ENCODE results near the gene MAPK8. TPM values are rescaled to one million over a fixed set of nuclear protein-coding genes. Genes with fewer than 3 reads are reported as not detected.

The MAPK8 gene
- total RNA-seq, 2 experiments from 2014 or later = 29.1 to 40.5 TPM

GRCh38 chr10:48475943-48476278, 169.4 kb downstream of the MAPK8 start:
- no TSS peak for BruUV-seq (replicated peaks)

GRCh38 chr10:48476279-48476982, 170.0 kb downstream of the MAPK8 start:
- no peak for DNase-seq (ENCODE audit: low spot score)
- Histone ChIP-seq H2AFZ (ENCODE audit: low read length) (no peak overlapping the region), H3K79me2 (ENCODE audit: insufficient read depth, low read depth, low read length) (no peaks in the 10 kb centered on the region), H3K4me2 (ENCODE audit: low read length) (no peak overlapping the region), H4K20me1 (ENCODE audit: insufficient read depth, low read length) (no peaks in the 10 kb centered on the region), H3K4me3 (ENCODE audit: low read depth, low read length, poor library complexity, severe bottlenecking) (no peak overlapping the region), H3K4me1 (ENCODE audit: insufficient read depth, low read length, poor library complexity, severe bottlenecking) (no peaks in the 10 kb centered on the region), H3K9me2 (ENCODE audit: insufficient read depth, low read length) (no peaks in the 10 kb centered on the region), H3K27ac (ENCODE audit: low read depth, low read length, poor library complexity, severe bottlenecking) (no peak overlapping the region), H3K36me3 (ENCODE audit: insufficient read depth, low read length) (no peaks in the 10 kb centered on the region), H3K9me3 (ENCODE audit: low read length) (no peaks in the 10 kb centered on the region)
- TF ChIP-seq CTCF (conservative IDR thresholded peaks at IDR 0.05; ENCODE audit: low read length) (no peak), EZH2phosphoT487 (IDR thresholded peaks at IDR 0.05; ENCODE audit: borderline replicate concordance, low read depth, low read length) (no peak)
- intact Hi-C loops (cut with micrococcal nuclease; ENCODE audit: unreplicated experiment) = no loop called here
- BruUV-seq (replicated peaks) = no TSS peak
- POLR2A ChIA-PET = no interaction called here
- CTCF ChIA-PET (ENCODE audit: unreplicated experiment) = no interaction called here

More at GRCh38 chr10:48475943-48476278, 169.4 kb downstream of the MAPK8 start:
- Histone ChIP-seq H4K20me1 (ENCODE audit: insufficient read depth, low read length) (no peaks in the 10 kb centered on the region), H2AFZ (ENCODE audit: low read length) (no peak overlapping the region), H3K9me2 (ENCODE audit: insufficient read depth, low read length) (no peaks in the 10 kb centered on the region), H3K9me3 (ENCODE audit: low read length) (no peaks in the 10 kb centered on the region), H3K4me1 (ENCODE audit: insufficient read depth, low read length, poor library complexity, severe bottlenecking) (no peaks in the 10 kb centered on the region), H3K79me2 (ENCODE audit: insufficient read depth, low read depth, low read length) (no peaks in the 10 kb centered on the region), H3K4me3 (ENCODE audit: low read depth, low read length, poor library complexity, severe bottlenecking) (no peak overlapping the region), H3K4me2 (ENCODE audit: low read length) (no peak overlapping the region), H3K27ac (ENCODE audit: low read depth, low read length, poor library complexity, severe bottlenecking) (no peak overlapping the region), H3K36me3 (ENCODE audit: insufficient read depth, low read length) (no peaks in the 10 kb centered on the region)
- no peak for DNase-seq (ENCODE audit: low spot score)
- TF ChIP-seq CTCF (conservative IDR thresholded peaks at IDR 0.05; ENCODE audit: low read length) = no peak
- no peak for TF ChIP-seq EZH2phosphoT487 (IDR thresholded peaks at IDR 0.05; ENCODE audit: borderline replicate concordance, low read depth, low read length)
- intact Hi-C loops (cut with micrococcal nuclease; ENCODE audit: unreplicated experiment) = no loop called here
- POLR2A ChIA-PET = no interaction called here
- CTCF ChIA-PET (ENCODE audit: unreplicated experiment) = no interaction called here

GRCh38 chr10:48477141-48477540, 170.7 kb downstream of the MAPK8 start:
- Histone ChIP-seq H3K4me2 (ENCODE audit: low read length) (no peak overlapping the region), H3K79me2 (ENCODE audit: insufficient read depth, low read depth, low read length) (no peaks in the 10 kb centered on the region), H3K4me3 (ENCODE audit: low read depth, low read length, poor library complexity, severe bottlenecking) (no peak overlapping the region), H3K4me1 (ENCODE audit: insufficient read depth, low read length, poor library complexity, severe bottlenecking) (no peaks in the 10 kb centered on the region), H3K9me3 (ENCODE audit: low read length) (no peaks in the 10 kb centered on the region), H3K36me3 (ENCODE audit: insufficient read depth, low read length) (no peaks in the 10 kb centered on the region), H3K9me2 (ENCODE audit: insufficient read depth, low read length) (no peaks in the 10 kb centered on the region), H4K20me1 (ENCODE audit: insufficient read depth, low read length) (no peaks in the 10 kb centered on the region), H2AFZ (ENCODE audit: low read length) (no peak overlapping the region), H3K27ac (ENCODE audit: low read depth, low read length, poor library complexity, severe bottlenecking) (no peak overlapping the region)
- TF ChIP-seq CTCF (conservative IDR thresholded peaks at IDR 0.05; ENCODE audit: low read length) (no peak), EZH2phosphoT487 (IDR thresholded peaks at IDR 0.05; ENCODE audit: borderline replicate concordance, low read depth, low read length) (no peak)
- DNase-seq (ENCODE audit: low spot score) = no peak
- intact Hi-C loops (cut with micrococcal nuclease; ENCODE audit: unreplicated experiment) = no loop called here
- POLR2A ChIA-PET = no interaction called here
- BruUV-seq (replicated peaks) = no TSS peak
- CTCF ChIA-PET (ENCODE audit: unreplicated experiment) = no interaction called here

All from OCI-LY7 (cell line).